ENCODE data around the gene CNOT8. TPM values are rescaled to one million over a fixed set of nuclear protein-coding genes. Genes with fewer than 3 reads are reported as not detected.

Gene CNOT8
- total RNA-seq, 4 donors from 2014 or later = 48.0 to 106 (median 70.3) TPM

GRCh38 chr5:154844809-154845208 lies 13.6 kb upstream of the CNOT8 start:
- no peak for TF ChIP-seq CTCF (IDR thresholded peaks at IDR 0.05)
- DNase-seq (ENCODE audit: low spot score) (no peak), ATAC-seq (ENCODE audit: low FRiP score) (no peak)

GRCh38 chr5:154849264-154849785 lies 9.1 kb upstream of the CNOT8 start:
- DNase-seq (ENCODE audit: low spot score) (no peak), ATAC-seq (ENCODE audit: low FRiP score) (no peak)
- no peak for TF ChIP-seq CTCF (IDR thresholded peaks at IDR 0.05)

GRCh38 chr5:154849791-154850201 lies 8.6 kb upstream of the CNOT8 start:
- DNase-seq (ENCODE audit: low spot score) (no peak), ATAC-seq (ENCODE audit: low FRiP score) (peak; percentile 71)
- TF ChIP-seq CTCF (IDR thresholded peaks at IDR 0.05) = no peak

DNA sequence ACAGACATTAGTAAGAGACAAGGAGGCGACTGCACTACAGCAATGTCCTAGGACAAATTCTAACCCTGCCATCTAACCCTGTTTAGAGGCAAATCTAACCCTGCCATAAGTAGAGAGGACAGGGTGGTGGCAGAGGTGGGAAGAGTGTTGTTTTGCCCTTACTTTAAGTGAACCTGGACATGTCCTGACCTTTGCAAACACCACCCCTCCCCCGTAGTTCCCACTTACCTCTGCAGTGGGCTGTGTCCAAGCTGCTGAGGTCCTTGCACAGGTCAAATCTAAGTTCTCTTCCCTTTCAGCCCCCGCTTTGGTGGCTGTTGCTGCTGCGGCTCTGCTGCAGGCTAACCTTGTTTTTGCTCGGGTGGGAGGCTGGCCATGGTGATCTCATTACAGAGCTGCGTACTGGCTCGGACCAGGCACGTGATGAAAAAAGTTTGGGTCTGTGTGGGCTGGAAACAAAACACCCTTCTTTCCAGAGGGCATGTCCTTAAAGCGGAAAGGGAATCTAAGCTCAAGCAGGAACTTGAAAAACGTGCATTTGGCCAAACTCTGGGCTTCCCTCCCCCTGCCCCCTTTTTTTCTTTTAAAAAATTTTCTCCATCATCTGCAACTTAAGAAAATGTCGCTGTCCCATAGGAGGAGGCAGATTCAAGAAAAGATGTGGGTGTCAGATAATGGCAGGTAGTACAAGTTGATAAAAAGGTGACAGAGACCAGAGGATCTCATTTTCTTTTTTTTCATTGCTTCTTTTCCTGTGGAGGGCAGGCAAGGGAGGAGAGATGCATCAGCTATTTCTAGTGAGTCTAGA lies 8.0 kb upstream of the CNOT8 start, which contains the start of gene FAXDC2:
FAXDC2 (minus strand) TSS at position 349 of the 808 bp plus-strand sequence. CDS start 12,425 bp downstream, outside the sequence.
- TF ChIP-seq CTCF (IDR thresholded peaks at IDR 0.05) = no peak
- peak; percentile 93 for ATAC-seq (ENCODE audit: low FRiP score)
- DNase-seq (ENCODE audit: low spot score) = peak; percentile 33

DNA sequence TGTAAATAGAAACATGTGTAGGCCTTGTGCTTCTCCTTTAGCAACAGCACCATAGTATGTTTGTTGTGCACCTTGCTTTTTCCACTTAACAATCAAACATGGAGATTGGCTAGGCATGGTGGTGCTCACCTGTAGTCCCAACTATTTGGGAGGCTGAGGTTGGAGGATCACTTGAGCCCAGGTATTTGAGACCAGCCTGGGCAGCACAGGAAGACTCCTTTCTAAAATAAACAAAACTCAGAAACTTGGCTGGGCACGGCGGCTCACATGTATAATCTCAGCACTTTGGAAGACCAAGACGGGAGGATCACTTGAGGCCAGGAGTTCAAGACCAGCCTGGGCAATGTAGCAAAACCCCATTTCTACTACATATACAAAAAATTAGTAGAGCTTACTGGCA lies 7.1 kb upstream of the CNOT8 start:
- ATAC-seq (ENCODE audit: low FRiP score) = peak; percentile 14
- no peak for DNase-seq (ENCODE audit: low spot score)
- no peak for TF ChIP-seq CTCF (IDR thresholded peaks at IDR 0.05)

DNA sequence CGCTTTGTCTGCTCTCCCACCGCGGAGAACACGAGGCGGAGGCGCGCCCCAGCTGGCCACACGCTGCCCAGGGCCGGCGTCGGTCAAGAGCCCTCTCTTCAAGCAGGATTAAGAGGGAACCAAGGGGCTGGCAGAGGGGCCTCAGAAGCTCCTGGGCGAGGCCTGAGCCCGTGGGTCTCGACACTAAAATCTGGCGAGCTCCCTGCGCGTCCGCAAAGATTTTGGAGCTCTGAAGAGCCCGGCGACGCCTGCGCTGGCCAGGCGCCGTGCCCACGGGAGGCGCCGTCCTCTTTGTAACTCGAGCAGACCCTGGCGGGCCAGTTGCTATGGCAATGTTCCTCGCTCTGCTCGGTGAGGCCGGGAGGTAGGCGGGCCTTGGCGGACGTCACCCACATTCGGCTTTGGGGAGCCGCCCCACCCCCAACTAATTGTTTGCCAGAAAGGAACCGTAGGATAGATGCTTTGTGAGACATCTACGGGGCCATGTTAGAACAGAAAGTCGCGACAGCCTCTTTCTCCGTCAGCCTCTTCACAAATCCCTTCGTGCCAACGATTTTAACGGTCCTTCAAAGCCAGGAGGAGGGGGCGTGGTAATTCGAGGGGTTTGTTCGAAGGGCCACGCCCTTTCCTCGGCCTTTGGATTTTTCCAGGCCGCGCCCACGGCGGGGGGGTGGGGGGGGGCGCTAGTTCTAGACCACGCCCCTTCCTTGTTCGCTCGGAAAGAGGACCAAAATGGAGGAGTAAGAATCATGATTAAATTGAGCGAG lies 714 bp upstream of the CNOT8 start:
- ATAC-seq (ENCODE audit: low FRiP score) (peak; percentile 92), DNase-seq (ENCODE audit: low spot score) (peak; percentile 85)
- no peak for TF ChIP-seq CTCF (IDR thresholded peaks at IDR 0.05)
